Large intestine (tissue), 3 donors: Measurements from ENCODE around the gene DAB2IP. TPM values are rescaled to one million over a fixed set of nuclear protein-coding genes. Genes with fewer than 3 reads are reported as not detected.

Experiments
- DNase-seq, 2 donors: peaks; one replicate each; pipeline versions ENCODE4 v3.0.0 to v3.0.0-alpha.2; 2013
- H3K27ac ChIP-seq: one replicate; pipeline ENCODE4 v1.5.1; 2013; ENCODE audit warnings: low read length
- H3K27me3 ChIP-seq: 2 replicates; pipeline ENCODE4 v1.6.1; 2013; ENCODE audit warnings: low read length; ENCODE audit not compliant: control insufficient read depth, insufficient read depth
- H3K36me3 ChIP-seq: 2 replicates; pipeline ENCODE4 v1.6.1; 2013; ENCODE audit warnings: low read length; ENCODE audit not compliant: control insufficient read depth, insufficient read depth
- H3K4me1 ChIP-seq: one replicate; pipeline ENCODE4 v1.6.1; 2013; ENCODE audit warnings: low read length; ENCODE audit not compliant: control insufficient read depth, insufficient read depth
- H3K4me3 ChIP-seq: one replicate; pipeline ENCODE4 v1.5.1; 2013; ENCODE audit warnings: low read length
- H3K9me3 ChIP-seq: one replicate; pipeline ENCODE4 v1.6.1; 2013; ENCODE audit warnings: mild to moderate bottlenecking, low read depth, low read length, moderate library complexity; ENCODE audit not compliant: control insufficient read depth
- WGBS: methylation state at CpG from one replicate; pipeline ENCODE4 v1.1.5; 2013; ENCODE audit warnings: low lambda C conversion rate; ENCODE audit not compliant: insufficient coverage; 5-methylcytosine and 5-hydroxymethylcytosine counted together
- polyA plus RNA-seq: library from polyadenylated mRNA; unstranded; fragments of 120-200 nt; gene quantifications from one replicate; pipeline ENCODE4 v1.2.1, GENCODE V29; 2013

The DAB2IP gene
- polyA plus RNA-seq, 1 donor: 33.0 TPM

GRCh38 chr9:121763131-121763530, 111.7 kb downstream of the DAB2IP start:
- no CpG with 5 or more reads among the region's 6 CpGs for WGBS
- H3K9me3 ChIP-seq: no peaks in the 10 kb centered on the region
- H3K27ac ChIP-seq: no peak overlapping the region
- H3K4me3 ChIP-seq: no peak overlapping the region
- DNase-seq: no peak
- H3K4me1 ChIP-seq: no peaks in the 10 kb centered on the region
- peaks cover 98% of the 10 kb centered on the region for H3K36me3 ChIP-seq
- H3K27me3 ChIP-seq: no peaks in the 10 kb centered on the region

GRCh38 chr9:121763561-121764370, 112.3 kb downstream of the DAB2IP start:
- Histone ChIP-seq H3K27ac (no peak overlapping the region), H3K4me3 (no peak overlapping the region), H3K27me3 (no peaks in the 10 kb centered on the region), H3K9me3 (no peaks in the 10 kb centered on the region), H3K36me3 (peaks cover 98% of the 10 kb centered on the region), H3K4me1 (no peaks in the 10 kb centered on the region)
- no CpG with 5 or more reads among the region's 21 CpGs for WGBS
- no peak for DNase-seq

- peaks cover 98% of the 10 kb centered on the region for H3K36me3 ChIP-seq
- no peak overlapping the region for H3K27ac ChIP-seq
- H3K9me3 ChIP-seq: no peaks in the 10 kb centered on the region
- no peaks in the 10 kb centered on the region for H3K4me1 ChIP-seq
- DNase-seq: no peak
- H3K4me3 ChIP-seq: no peak overlapping the region
- WGBS: no CpG with 5 or more reads among the region's 9 CpGs
- H3K27me3 ChIP-seq: no peaks in the 10 kb centered on the region
Measured at GRCh38 chr9:121764371-121764730, 112.9 kb downstream of the DAB2IP start.

GRCh38 chr9:121765021-121765950, 113.9 kb downstream of the DAB2IP start:
- H3K36me3 ChIP-seq: peaks cover 98% of the 10 kb centered on the region
- H3K4me3 ChIP-seq: no peak overlapping the region
- H3K27me3 ChIP-seq: no peaks in the 10 kb centered on the region
- H3K4me1 ChIP-seq: no peaks in the 10 kb centered on the region
- no peaks in the 10 kb centered on the region for H3K9me3 ChIP-seq
- no peak overlapping the region for H3K27ac ChIP-seq
- DNase-seq: no peak
- WGBS: no CpG with 5 or more reads among the region's 8 CpGs

- Histone ChIP-seq H3K9me3 (no peaks in the 10 kb centered on the region), H3K4me1 (no peaks in the 10 kb centered on the region), H3K4me3 (no peak overlapping the region), H3K27me3 (no peaks in the 10 kb centered on the region), H3K36me3 (peaks cover 98% of the 10 kb centered on the region), H3K27ac (no peak overlapping the region)
- DNase-seq: no peak
- WGBS: no CpG with 5 or more reads among the region's 19 CpGs
Measured at GRCh38 chr9:121766081-121766683, 114.7 kb downstream of the DAB2IP start.

- Histone ChIP-seq H3K9me3 (no peaks in the 10 kb centered on the region), H3K27me3 (no peaks in the 10 kb centered on the region), H3K27ac (no peak overlapping the region), H3K36me3 (peaks cover 98% of the 10 kb centered on the region), H3K4me3 (no peak overlapping the region), H3K4me1 (no peaks in the 10 kb centered on the region)
- no peak for DNase-seq
- no CpG with 5 or more reads among the region's 9 CpGs for WGBS
Measured at GRCh38 chr9:121767171-121767769, 115.8 kb downstream of the DAB2IP start.

- Histone ChIP-seq H3K27me3 (no peaks in the 10 kb centered on the region), H3K4me3 (no peak overlapping the region), H3K27ac (no peak overlapping the region), H3K9me3 (no peaks in the 10 kb centered on the region), H3K4me1 (no peaks in the 10 kb centered on the region), H3K36me3 (peaks cover 95% of the 10 kb centered on the region)
- WGBS: no CpG with 5 or more reads among the region's 15 CpGs
- no peak for DNase-seq
Measured at GRCh38 chr9:121768416-121769015, 117.1 kb downstream of the DAB2IP start.

GRCh38 chr9:121769939-121770338, 118.5 kb downstream of the DAB2IP start:
- Histone ChIP-seq H3K4me1 (no peaks in the 10 kb centered on the region), H3K36me3 (peaks cover 95% of the 10 kb centered on the region), H3K4me3 (no peak overlapping the region), H3K27me3 (no peaks in the 10 kb centered on the region), H3K27ac (no peak overlapping the region), H3K9me3 (no peaks in the 10 kb centered on the region)
- no peak for DNase-seq
- 100% methylated on average over 1 of the region's 4 CpGs for WGBS

GRCh38 chr9:121770415-121771273, 119.2 kb downstream of the DAB2IP start:
- Histone ChIP-seq H3K4me1 (no peaks in the 10 kb centered on the region), H3K9me3 (no peaks in the 10 kb centered on the region), H3K27ac (no peak overlapping the region), H3K4me3 (no peak overlapping the region), H3K36me3 (peaks cover 95% of the 10 kb centered on the region), H3K27me3 (no peaks in the 10 kb centered on the region)
- WGBS: 100% methylated on average over 1 of the region's 10 CpGs
- no peak for DNase-seq
